Peyer's patch (tissue), 4 donors: Measurements from ENCODE around the gene PPP1R13B.

Source experiments
- CTCF ChIP-seq, 6 experiments: fragments of 450-650 bp in 4 of 6; fragments of 200-600 bp in 2 of 6; sonication (generic) in 1 of 6; IDR thresholded peaks; one replicate each; pipeline ENCODE4 v1.5.1; 2017 to 2019; ENCODE audit warnings: antibody characterized with exemption in 6 of 6, mild to moderate bottlenecking in 3 of 6, moderate library complexity in 1 of 6
- POLR2A ChIP-seq, 2 donors: fragments of 450-650 bp; IDR thresholded peaks; one replicate each; pipeline ENCODE4 v1.5.1; 2017; ENCODE audit warnings: antibody characterized with exemption in 2 of 2, mild to moderate bottlenecking in 2 of 2, moderate library complexity in 2 of 2

GRCh38 chr14:103737432-103738045 is 109.8 kb downstream of the PPP1R13B start:
- no peak for TF ChIP-seq CTCF (IDR thresholded peaks at IDR 0.05)
- TF ChIP-seq POLR2A (IDR thresholded peaks at IDR 0.05): no peak
